Uterus (tissue), 4 donors: ENCODE results near the gene LMCD1. TPM values are rescaled to one million over a fixed set of nuclear protein-coding genes. Genes with fewer than 3 reads are reported as not detected.
A peak's percentile ranks its signal among the peaks of the same experiment; 100 is the strongest.

Experiments
- DNase-seq, 2 donors: peaks; one replicate each; pipeline ENCODE4 v3.0.0-alpha.2; 2019 to 2020
- H3K27ac ChIP-seq, 2 donors: fragments of 200-600 bp; sonication (generic); 1 replicate in 1 of 2; 2 replicates in 1 of 2; pipeline ENCODE4 v1.5.1; 2016 to 2018
- H3K27me3 ChIP-seq, 2 donors: fragments of 200-600 bp; sonication (generic); one replicate each; pipeline ENCODE4 v1.5.1; 2018 to 2019; ENCODE audit warnings: control low read depth in 1 of 2
- H3K36me3 ChIP-seq, 2 donors: fragments of 200-600 bp; sonication (generic); one replicate each; pipeline ENCODE4 v1.5.1; 2019; ENCODE audit warnings: control low read depth in 1 of 2
- H3K4me1 ChIP-seq, 2 donors: fragments of 200-600 bp; sonication (generic); one replicate each; pipeline ENCODE4 v1.5.1; 2018 to 2019; ENCODE audit warnings: control low read depth in 1 of 2
- H3K4me3 ChIP-seq, 2 donors: fragments of 200-600 bp; sonication (generic); 1 replicate in 1 of 2; 2 replicates in 1 of 2; pipeline ENCODE4 v1.5.1; 2018 to 2019; ENCODE audit warnings: mild to moderate bottlenecking in 1 of 2
- H3K9me3 ChIP-seq, 2 donors: fragments of 200-600 bp; sonication (generic); one replicate each; pipeline ENCODE4 v1.5.1; 2019; ENCODE audit warnings: control low read depth in 1 of 2
- POLR2A ChIP-seq, 2 donors: fragments of 450-650 bp; IDR thresholded peaks; one replicate each; pipeline ENCODE4 v1.6.1; 2016; ENCODE audit warnings: antibody characterized with exemption in 2 of 2, mild to moderate bottlenecking in 1 of 2, moderate library complexity in 1 of 2
- intact Hi-C: fragments of 100-400 bp; cut with DNase I; formaldehyde crosslinking; loops from one replicate; pipeline ENCODE4 v1.15.1; 2023; ENCODE audit warnings: low total_unique reads
- total RNA-seq, 4 donors: library from RNA; depleted of rRNA in 3 of 4; stranded (reverse); fragments of >200 nt in 3 of 4; gene quantifications; one replicate each; pipeline versions ENCODE4 v1.1.0 to v1.2.4, GENCODE V29; 2014 to 2023
- TF ChIP-seq, protein P1 (sequence below), 4 experiments: fragments of 200-600 bp in 2 of 4; fragments of 450-650 bp in 2 of 4; sonication (generic) in 2 of 4; IDR thresholded peaks; one replicate each; pipeline ENCODE4 v1.5.1; 2016 to 2019; ENCODE audit warnings: antibody characterized with exemption in 4 of 4, mild to moderate bottlenecking in 2 of 4, moderate library complexity in 1 of 4
- donor health status: DM: yes; HTN: yes; CAD: no.

Gene LMCD1
- total RNA-seq, 4 donors from 2014 or later, result 70.9 to 163 (median 115) TPM

DNA sequence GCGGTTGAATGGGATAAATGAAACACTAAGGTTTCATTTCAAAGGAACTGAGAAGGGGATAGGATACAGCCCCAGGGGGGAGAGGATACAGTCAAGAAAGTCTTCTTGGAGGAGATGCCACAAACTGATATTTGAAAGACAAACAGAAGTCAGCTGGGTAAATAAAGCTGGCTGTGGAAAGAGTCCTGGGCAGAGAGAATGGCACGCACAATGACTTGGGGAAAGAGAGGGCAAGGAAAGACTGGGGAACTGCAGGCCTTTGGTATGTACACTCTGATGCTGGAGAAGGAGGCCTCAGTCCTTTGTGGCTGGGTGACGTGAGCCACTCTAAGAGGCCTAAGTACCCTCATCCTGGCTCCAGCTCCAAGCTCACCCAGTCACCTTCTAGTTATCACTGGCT, 45.2 kb upstream of the LMCD1 start:
- no peak for TF ChIP-seq POLR2A (IDR thresholded peaks at IDR 0.05)
- TF ChIP-seq, protein P1, sequence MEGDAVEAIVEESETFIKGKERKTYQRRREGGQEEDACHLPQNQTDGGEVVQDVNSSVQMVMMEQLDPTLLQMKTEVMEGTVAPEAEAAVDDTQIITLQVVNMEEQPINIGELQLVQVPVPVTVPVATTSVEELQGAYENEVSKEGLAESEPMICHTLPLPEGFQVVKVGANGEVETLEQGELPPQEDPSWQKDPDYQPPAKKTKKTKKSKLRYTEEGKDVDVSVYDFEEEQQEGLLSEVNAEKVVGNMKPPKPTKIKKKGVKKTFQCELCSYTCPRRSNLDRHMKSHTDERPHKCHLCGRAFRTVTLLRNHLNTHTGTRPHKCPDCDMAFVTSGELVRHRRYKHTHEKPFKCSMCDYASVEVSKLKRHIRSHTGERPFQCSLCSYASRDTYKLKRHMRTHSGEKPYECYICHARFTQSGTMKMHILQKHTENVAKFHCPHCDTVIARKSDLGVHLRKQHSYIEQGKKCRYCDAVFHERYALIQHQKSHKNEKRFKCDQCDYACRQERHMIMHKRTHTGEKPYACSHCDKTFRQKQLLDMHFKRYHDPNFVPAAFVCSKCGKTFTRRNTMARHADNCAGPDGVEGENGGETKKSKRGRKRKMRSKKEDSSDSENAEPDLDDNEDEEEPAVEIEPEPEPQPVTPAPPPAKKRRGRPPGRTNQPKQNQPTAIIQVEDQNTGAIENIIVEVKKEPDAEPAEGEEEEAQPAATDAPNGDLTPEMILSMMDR (IDR thresholded peaks at IDR 0.05), result no peak
- DNase-seq, result no peak
- intact Hi-C loops, result no loop called here
- H3K4me3 ChIP-seq, result no peak overlapping the region
- H3K36me3 ChIP-seq, result no peaks in the 10 kb centered on the region
- no peak overlapping the region for H3K27ac ChIP-seq
- H3K4me1 ChIP-seq, result no peaks in the 10 kb centered on the region
- no peaks in the 10 kb centered on the region for H3K27me3 ChIP-seq
- H3K9me3 ChIP-seq, result no peaks in the 10 kb centered on the region

DNA sequence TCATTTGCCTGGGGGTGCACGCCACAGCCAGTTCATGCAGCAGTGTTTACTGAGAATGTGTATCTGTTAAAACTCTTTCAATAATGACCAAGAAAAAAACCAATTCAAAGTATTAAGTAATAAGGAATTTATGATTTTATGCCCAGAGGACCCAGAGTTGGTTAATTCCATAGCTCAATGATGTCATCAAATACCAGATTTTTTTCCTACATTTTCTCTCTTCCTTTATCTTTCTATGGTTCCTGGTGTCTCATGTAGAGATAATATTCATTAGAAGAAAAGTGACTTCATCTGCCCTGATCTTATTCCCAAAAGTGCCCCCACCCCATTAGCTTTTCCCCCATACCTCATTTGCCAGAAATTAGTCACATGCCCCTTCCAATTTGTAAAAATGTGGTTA, 44.6 kb upstream of the LMCD1 start:
- H3K27ac ChIP-seq, result no peak overlapping the region
- H3K9me3 ChIP-seq, result no peaks in the 10 kb centered on the region
- intact Hi-C loops, result no loop called here
- H3K36me3 ChIP-seq, result no peaks in the 10 kb centered on the region
- H3K4me1 ChIP-seq, result no peaks in the 10 kb centered on the region
- TF ChIP-seq, protein P1 (IDR thresholded peaks at IDR 0.05), result no peak
- no peak for TF ChIP-seq POLR2A (IDR thresholded peaks at IDR 0.05)
- no peak for DNase-seq
- H3K4me3 ChIP-seq, result no peak overlapping the region
- H3K27me3 ChIP-seq, result no peaks in the 10 kb centered on the region

DNA sequence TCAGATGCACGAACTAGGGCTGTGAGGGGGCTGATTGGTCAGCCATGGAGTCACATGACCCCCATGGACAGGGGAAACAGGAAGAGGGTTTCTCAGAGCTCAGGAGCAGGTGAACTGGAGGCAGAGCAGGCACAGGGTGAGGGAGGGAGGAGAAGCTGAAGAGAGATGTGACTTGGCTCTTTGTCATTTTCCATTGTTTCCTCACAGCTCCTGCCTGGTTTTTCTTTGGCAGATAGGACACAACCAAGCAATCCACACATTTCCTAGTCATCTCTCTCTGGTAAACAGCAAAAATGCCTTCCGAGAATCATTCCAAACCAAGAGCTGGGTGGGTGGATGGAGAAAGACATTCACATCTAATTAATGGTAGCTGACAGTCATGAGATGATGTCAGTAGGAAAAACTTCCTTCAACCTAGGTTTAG, 43.4 kb upstream of the LMCD1 start:
- no peak for DNase-seq
- TF ChIP-seq, protein P1 (IDR thresholded peaks at IDR 0.05), result no peak
- TF ChIP-seq POLR2A (IDR thresholded peaks at IDR 0.05), result no peak
- H3K27me3 ChIP-seq, result no peaks in the 10 kb centered on the region
- no peak overlapping the region for H3K4me3 ChIP-seq
- H3K9me3 ChIP-seq, result no peaks in the 10 kb centered on the region
- peak overlapping the region in 1 of 2 donors; percentile 12 for H3K27ac ChIP-seq
- H3K36me3 ChIP-seq, result no peaks in the 10 kb centered on the region
- H3K4me1 ChIP-seq, result no peaks in the 10 kb centered on the region
- intact Hi-C loops, result no loop called here

DNA sequence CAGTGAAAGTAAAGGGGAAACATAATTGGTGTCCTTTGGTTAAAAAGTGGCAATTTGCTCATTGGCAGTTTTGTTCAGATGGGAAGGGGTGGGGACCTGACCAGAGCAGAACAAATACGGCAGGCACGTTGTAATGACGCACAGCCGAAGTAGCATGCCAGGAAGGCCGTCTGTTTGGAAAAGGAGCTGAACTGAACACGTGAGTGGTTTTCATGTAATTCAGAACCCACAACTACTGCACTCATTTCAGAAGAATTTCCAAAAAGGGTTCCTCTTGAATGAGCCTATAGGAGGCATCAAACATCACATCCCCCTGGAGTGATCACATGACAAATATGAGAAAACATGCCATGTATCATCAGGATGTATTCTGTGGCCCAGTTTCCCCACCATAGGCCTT, 42.9 kb upstream of the LMCD1 start:
- H3K36me3 ChIP-seq, result no peaks in the 10 kb centered on the region
- intact Hi-C loops, result no loop called here
- no peak overlapping the region for H3K4me3 ChIP-seq
- H3K9me3 ChIP-seq, result no peaks in the 10 kb centered on the region
- no peak for DNase-seq
- no peaks in the 10 kb centered on the region for H3K27me3 ChIP-seq
- TF ChIP-seq, protein P1 (IDR thresholded peaks at IDR 0.05), result no peak
- TF ChIP-seq POLR2A (IDR thresholded peaks at IDR 0.05), result no peak
- H3K4me1 ChIP-seq, result no peaks in the 10 kb centered on the region
- peak overlapping the region in 1 of 2 donors; percentile 12 for H3K27ac ChIP-seq

DNA sequence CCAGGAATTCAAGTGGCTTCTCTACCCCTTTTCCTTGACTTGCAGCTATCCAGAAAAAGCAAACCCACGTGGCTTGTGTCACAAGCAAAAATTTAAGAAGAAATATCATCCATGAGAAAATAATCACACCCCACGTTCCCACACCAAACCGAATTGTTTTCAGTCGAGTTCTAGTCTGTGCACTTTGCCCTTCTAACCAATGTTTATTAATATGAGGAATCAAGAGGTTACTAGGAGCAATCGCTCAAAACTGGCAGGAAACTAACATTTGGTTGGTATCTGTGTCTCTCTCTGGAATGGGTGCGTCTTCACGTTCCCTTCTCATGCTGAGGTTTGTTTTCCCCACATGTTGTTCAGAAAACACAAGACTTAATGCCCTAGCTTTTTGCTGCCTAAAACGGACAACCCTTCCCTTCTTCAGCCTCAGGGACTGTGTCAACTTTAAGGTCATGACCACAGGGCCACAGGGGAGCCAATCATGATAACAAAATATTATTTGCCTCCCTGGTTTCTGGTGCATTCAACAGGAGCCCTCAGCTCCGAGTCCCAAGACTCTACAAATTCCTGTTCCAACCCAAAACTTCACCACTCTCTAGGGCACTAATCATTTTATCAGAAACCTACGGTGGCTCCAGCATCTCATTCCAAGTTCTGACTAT, 41.4 kb upstream of the LMCD1 start:
- no peak overlapping the region for H3K4me3 ChIP-seq
- no peaks in the 10 kb centered on the region for H3K27me3 ChIP-seq
- DNase-seq, result no peak
- intact Hi-C loops, result no loop called here
- no peak for TF ChIP-seq POLR2A (IDR thresholded peaks at IDR 0.05)
- TF ChIP-seq, protein P1 (IDR thresholded peaks at IDR 0.05), result no peak
- H3K9me3 ChIP-seq, result no peaks in the 10 kb centered on the region
- no peaks in the 10 kb centered on the region for H3K36me3 ChIP-seq
- H3K27ac ChIP-seq, result no peak overlapping the region
- no peaks in the 10 kb centered on the region for H3K4me1 ChIP-seq
